Immature natural killer cell (primary cell): ENCODE results near the gene USP54. TPM values are rescaled to one million over a fixed set of nuclear protein-coding genes. Genes with fewer than 3 reads are reported as not detected.
"Not testable (repeated sequence)": the region's sequence is repeated elsewhere in the genome, so short reads cannot be mapped to it uniquely, and the experiment has no call there.

ENCODE experiments used
- DNase-seq, 3 donors: peaks; one replicate each; pipeline ENCODE4 v3.0.0; 2022; ENCODE audit warnings: mixed read lengths in 1 of 3
- H3K27ac Mint-ChIP-seq, 6 donors: one replicate each; pipeline ENCODE4 v1.8.0; 2020; ENCODE audit warnings: mixed read lengths in 6 of 6, mild to moderate bottlenecking in 5 of 6, inconsistent platforms in 4 of 6, moderate library complexity in 3 of 6
- H3K27me3 Mint-ChIP-seq, 3 donors: one replicate each; pipeline ENCODE4 v1.8.0; 2020 to 2021; ENCODE audit warnings: low read depth in 3 of 3, mild to moderate bottlenecking in 3 of 3, mixed read lengths in 3 of 3, moderate library complexity in 3 of 3, inconsistent platforms in 1 of 3
- H3K36me3 Mint-ChIP-seq, 3 donors: one replicate each; pipeline ENCODE4 v1.8.0; 2020; ENCODE audit warnings: mixed read lengths in 3 of 3, inconsistent platforms in 2 of 3, mild to moderate bottlenecking in 2 of 3
- H3K4me1 Mint-ChIP-seq, 2 donors: one replicate each; pipeline ENCODE4 v1.8.0; 2020; ENCODE audit warnings: inconsistent platforms in 2 of 2, mild to moderate bottlenecking in 2 of 2, mixed read lengths in 2 of 2, moderate library complexity in 1 of 2
- H3K4me3 Mint-ChIP-seq, 5 donors: one replicate each; pipeline ENCODE4 v1.8.0; 2020; ENCODE audit warnings: mild to moderate bottlenecking in 5 of 5, mixed read lengths in 5 of 5, inconsistent platforms in 3 of 5, moderate library complexity in 3 of 5
- H3K9me3 Mint-ChIP-seq, 6 donors: one replicate each; pipeline ENCODE4 v1.8.0; 2020; ENCODE audit warnings: mild to moderate bottlenecking in 6 of 6, mixed read lengths in 6 of 6, inconsistent platforms in 4 of 6, moderate library complexity in 3 of 6
- polyA plus RNA-seq, 3 donors: library from polyadenylated mRNA; unstranded; fragments of 300-500 nt; fragmentation: Illumina TruSeq; gene quantifications; one replicate each; pipeline ENCODE4 v1.2.3, GENCODE V29; 2021

USP54 gene, protein sequence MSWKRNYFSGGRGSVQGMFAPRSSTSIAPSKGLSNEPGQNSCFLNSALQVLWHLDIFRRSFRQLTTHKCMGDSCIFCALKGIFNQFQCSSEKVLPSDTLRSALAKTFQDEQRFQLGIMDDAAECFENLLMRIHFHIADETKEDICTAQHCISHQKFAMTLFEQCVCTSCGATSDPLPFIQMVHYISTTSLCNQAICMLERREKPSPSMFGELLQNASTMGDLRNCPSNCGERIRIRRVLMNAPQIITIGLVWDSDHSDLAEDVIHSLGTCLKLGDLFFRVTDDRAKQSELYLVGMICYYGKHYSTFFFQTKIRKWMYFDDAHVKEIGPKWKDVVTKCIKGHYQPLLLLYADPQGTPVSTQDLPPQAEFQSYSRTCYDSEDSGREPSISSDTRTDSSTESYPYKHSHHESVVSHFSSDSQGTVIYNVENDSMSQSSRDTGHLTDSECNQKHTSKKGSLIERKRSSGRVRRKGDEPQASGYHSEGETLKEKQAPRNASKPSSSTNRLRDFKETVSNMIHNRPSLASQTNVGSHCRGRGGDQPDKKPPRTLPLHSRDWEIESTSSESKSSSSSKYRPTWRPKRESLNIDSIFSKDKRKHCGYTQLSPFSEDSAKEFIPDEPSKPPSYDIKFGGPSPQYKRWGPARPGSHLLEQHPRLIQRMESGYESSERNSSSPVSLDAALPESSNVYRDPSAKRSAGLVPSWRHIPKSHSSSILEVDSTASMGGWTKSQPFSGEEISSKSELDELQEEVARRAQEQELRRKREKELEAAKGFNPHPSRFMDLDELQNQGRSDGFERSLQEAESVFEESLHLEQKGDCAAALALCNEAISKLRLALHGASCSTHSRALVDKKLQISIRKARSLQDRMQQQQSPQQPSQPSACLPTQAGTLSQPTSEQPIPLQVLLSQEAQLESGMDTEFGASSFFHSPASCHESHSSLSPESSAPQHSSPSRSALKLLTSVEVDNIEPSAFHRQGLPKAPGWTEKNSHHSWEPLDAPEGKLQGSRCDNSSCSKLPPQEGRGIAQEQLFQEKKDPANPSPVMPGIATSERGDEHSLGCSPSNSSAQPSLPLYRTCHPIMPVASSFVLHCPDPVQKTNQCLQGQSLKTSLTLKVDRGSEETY (N-terminal part only)
- polyA plus RNA-seq, result 1 to 10 TPM in 1 of 3 donors, under 1 TPM in 1, not detected in 1; 0.48 to 1.6 TPM

DNA sequence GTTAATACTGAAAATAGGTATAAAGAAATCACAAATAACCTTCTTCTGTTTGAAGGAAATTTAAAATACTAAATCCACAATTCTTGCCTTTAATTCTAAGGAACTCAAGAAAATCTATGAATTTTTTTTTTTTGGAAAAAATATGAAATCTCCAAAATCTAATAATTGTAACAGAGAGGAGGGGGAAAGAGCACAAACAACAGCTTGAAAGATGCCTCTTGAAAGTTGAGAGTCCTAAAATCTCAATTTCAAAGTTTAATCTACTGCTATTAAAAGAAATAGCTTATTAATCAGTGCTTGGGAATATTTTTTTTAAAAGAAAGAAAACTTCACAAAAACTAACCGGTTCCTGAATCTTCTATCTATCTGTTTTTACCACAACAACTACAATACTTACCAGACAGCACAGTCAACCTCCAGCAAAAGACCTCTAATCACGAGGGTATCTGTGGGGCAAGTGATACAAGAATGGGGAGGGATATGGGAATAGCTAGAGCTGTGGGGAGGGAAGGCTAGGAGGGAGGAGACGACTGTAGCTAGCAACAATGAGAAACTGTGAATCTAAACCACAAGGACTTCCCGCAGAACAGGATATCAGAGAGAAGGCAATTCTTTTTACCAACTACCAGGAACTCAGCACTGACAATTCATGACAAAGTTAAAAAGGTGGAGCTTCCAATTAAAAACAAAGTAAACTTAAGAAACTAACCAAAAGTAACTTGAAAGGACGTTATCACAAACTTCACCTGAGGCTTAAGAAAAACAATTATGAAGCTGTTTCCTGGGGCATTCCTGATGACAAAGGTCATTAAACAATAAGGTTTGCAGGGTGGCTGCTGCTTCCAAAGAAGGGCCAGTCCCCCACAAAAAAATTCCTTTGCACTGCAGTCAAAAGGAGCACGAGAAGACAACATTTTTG is at the start of gene USP54:
Gene USP54, minus strand, starts transcription at position 462 of the 919 bp plus-strand sequence. CDS start 15,684 bp downstream, outside the sequence.
- peak within 1 kb of the TSS; percentile 66 to 78 (median 75) for H3K4me3 Mint-ChIP-seq
- H3K36me3 Mint-ChIP-seq, result peaks cover 0 to 2% (median 0%) of the 10 kb centered on the region in 3 donors
- H3K27ac Mint-ChIP-seq, result peak within 1 kb of the TSS; percentile 31 to 86 (median 73)
- H3K4me1 Mint-ChIP-seq, result peaks cover 21 to 29% of the 10 kb centered on the region in 2 donors
- H3K9me3 Mint-ChIP-seq, result no peaks in the 10 kb centered on the region
- peak; percentile 28 to 40 (median 36) for DNase-seq
- peaks cover 0 to 2% (median 0%) of the 10 kb centered on the region in 3 donors for H3K27me3 Mint-ChIP-seq

- H3K4me1 Mint-ChIP-seq, result peaks cover 0 to 5% of the 10 kb centered on the region in 2 donors
- H3K27me3 Mint-ChIP-seq, result peaks cover 0 to 15% (median 4%) of the 10 kb centered on the region in 3 donors
- H3K4me3 Mint-ChIP-seq, result no peak overlapping the region
- DNase-seq, result no peak
- H3K9me3 Mint-ChIP-seq, result no peaks in the 10 kb centered on the region
- no peak overlapping the region for H3K27ac Mint-ChIP-seq
- no peaks in the 10 kb centered on the region for H3K36me3 Mint-ChIP-seq
Observed at GRCh38 chr10:73639286-73639685, 48.1 kb upstream of the USP54 start.

DNA sequence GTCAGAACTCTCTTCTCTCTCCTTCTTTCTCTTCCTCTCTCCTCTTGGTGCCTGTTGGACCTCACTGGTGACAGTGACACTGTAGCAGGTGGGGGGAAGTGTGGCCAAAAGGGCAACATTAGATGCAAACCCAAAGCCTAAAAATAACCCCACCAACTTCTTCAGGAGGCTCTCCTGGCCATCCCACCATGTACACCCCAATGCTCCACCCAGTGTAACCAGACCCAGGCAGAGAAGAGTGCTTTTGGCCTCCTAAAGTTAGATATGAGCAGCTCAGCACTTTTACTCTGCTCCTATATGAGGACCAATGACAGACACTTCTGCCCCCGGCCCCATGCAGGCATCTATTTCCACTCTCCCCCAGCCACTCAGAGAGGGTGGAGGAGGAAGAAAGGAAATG is 44.6 kb upstream of the USP54 start:
- no peak overlapping the region for H3K4me3 Mint-ChIP-seq
- H3K36me3 Mint-ChIP-seq, result no peaks in the 10 kb centered on the region
- H3K27me3 Mint-ChIP-seq, result peaks cover 0 to 6% (median 2%) of the 10 kb centered on the region in 3 donors
- H3K27ac Mint-ChIP-seq, result peak overlapping the region in 1 of 6 donors; percentile 32
- H3K4me1 Mint-ChIP-seq, result no peaks in the 10 kb centered on the region
- no peak for DNase-seq
- H3K9me3 Mint-ChIP-seq, result no peaks in the 10 kb centered on the region

DNA sequence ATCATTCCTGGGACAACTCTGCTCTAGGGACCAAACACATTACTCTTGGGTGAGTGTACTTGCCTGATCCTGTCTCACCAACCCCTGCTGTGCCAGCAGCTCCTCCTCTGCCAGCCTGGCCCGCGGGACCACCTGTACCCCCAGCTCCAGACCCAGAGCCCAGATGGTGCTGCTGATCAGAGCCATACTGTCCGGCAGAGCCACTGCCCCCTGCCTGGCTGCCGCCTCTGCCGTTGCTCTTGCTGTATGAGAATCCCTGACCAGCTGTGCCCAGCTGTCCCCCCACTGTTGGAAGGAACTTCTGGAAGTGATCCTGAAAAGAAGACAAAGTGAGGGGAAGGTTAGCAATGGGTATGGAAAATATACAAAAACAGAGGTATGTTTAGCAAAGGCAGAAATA is 43.3 kb upstream of the USP54 start:
- Mint-ChIP-seq H3K4me1 (no peaks in the 10 kb centered on the region), H3K36me3 (no peaks in the 10 kb centered on the region), H3K27ac (no peak overlapping the region), H3K4me3 (no peak overlapping the region), H3K27me3 (peaks cover 0 to 2% (median 0%) of the 10 kb centered on the region in 3 donors), H3K9me3 (no peaks in the 10 kb centered on the region)
- DNase-seq, result no peak

DNA sequence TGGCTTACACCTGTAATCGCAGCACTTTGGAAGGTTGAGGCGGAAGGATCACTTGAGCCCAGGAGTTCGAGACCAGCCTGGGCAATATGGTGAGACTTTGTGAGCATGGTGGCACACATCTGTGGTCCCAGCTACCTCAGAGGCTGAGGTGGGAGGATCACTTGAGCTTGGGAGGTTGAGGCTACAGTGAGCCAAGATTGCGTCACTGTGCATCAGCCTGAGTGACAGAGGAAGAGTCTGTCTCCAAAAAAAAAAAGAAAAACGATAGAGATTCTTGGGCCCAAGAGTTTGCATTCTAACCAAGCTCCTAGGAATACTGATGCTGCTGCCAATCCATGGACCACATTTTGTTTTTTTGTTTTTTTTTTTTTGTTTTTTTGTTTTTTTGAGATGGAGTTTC is 38.0 kb upstream of the USP54 start:
- Mint-ChIP-seq H3K36me3 (no peaks in the 10 kb centered on the region), H3K27ac (no peak overlapping the region), H3K27me3 (peaks cover 1 to 8% (median 4%) of the 10 kb centered on the region in 3 donors), H3K4me1 (peaks cover 16 to 27% of the 10 kb centered on the region in 2 donors), H3K4me3 (no peak overlapping the region), H3K9me3 (no peaks in the 10 kb centered on the region)
- no peak for DNase-seq

DNA sequence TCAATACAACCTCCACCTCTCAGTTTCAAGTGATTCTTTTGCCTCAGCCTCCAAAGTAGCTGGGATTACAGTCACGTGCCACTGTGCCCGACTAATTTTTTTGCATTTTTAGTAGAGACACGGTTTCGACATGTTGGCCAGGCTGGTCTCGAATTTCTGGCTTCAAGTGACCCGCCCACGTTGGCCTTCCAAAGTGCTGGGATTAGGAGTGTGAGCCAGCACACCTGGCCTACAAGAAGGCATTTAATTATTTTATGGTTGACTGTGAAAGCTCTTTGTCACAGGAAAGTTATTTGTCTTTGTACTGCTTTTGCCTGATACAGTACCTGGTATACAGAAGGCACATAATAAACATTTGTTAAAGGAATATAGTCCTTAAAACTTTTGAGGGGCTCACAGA is 37.3 kb upstream of the USP54 start:
- DNase-seq, result no peak
- peaks cover 16 to 27% of the 10 kb centered on the region in 2 donors for H3K4me1 Mint-ChIP-seq
- no peak overlapping the region for H3K4me3 Mint-ChIP-seq
- no peaks in the 10 kb centered on the region for H3K9me3 Mint-ChIP-seq
- no peaks in the 10 kb centered on the region for H3K36me3 Mint-ChIP-seq
- H3K27me3 Mint-ChIP-seq, result peaks cover 1 to 8% (median 4%) of the 10 kb centered on the region in 3 donors
- no peak overlapping the region for H3K27ac Mint-ChIP-seq

DNA sequence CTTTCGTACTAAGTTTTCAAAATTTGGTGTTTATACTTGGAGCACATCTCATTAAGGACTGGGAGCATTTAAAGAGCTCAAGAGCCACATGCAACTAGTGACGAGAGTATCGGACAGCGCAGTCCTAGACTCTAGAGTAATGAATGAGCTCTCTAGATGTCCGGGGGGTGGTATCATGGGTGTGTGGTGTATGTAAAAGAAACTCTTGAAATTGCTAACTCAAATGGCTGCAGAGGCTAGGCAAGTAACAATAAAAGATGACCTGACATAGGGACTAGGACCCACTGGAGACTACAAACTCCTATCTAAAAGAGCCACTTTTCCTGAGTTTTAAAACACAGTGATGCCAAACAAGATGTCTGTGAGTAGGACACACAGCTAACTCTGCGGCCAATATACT is 36.2 kb upstream of the USP54 start:
- Mint-ChIP-seq H3K27ac (peak overlapping the region in 3 of 6 donors; percentile 49 to 71 (median 51)), H3K36me3 (no peaks in the 10 kb centered on the region), H3K9me3 (no peaks in the 10 kb centered on the region), H3K4me1 (peaks cover 16 to 27% of the 10 kb centered on the region in 2 donors), H3K27me3 (peaks cover 1 to 8% (median 4%) of the 10 kb centered on the region in 3 donors), H3K4me3 (peak overlapping the region; percentile 6 to 99 (median 43))
- no peak for DNase-seq

- peak; percentile 89 to 93 (median 92) for DNase-seq
- H3K4me1 Mint-ChIP-seq, result peaks cover 16 to 27% of the 10 kb centered on the region in 2 donors
- H3K36me3 Mint-ChIP-seq, result no peaks in the 10 kb centered on the region
- no peaks in the 10 kb centered on the region for H3K9me3 Mint-ChIP-seq
- peaks cover 1 to 8% (median 4%) of the 10 kb centered on the region in 3 donors for H3K27me3 Mint-ChIP-seq
- peak overlapping the region; percentile 93 to 99 (median 99) for H3K4me3 Mint-ChIP-seq
- H3K27ac Mint-ChIP-seq, result peak overlapping the region; percentile 89 to 100 (median 98)
Observed at GRCh38 chr10:73625884-73626752, 35.0 kb upstream of the USP54 start.

DNA sequence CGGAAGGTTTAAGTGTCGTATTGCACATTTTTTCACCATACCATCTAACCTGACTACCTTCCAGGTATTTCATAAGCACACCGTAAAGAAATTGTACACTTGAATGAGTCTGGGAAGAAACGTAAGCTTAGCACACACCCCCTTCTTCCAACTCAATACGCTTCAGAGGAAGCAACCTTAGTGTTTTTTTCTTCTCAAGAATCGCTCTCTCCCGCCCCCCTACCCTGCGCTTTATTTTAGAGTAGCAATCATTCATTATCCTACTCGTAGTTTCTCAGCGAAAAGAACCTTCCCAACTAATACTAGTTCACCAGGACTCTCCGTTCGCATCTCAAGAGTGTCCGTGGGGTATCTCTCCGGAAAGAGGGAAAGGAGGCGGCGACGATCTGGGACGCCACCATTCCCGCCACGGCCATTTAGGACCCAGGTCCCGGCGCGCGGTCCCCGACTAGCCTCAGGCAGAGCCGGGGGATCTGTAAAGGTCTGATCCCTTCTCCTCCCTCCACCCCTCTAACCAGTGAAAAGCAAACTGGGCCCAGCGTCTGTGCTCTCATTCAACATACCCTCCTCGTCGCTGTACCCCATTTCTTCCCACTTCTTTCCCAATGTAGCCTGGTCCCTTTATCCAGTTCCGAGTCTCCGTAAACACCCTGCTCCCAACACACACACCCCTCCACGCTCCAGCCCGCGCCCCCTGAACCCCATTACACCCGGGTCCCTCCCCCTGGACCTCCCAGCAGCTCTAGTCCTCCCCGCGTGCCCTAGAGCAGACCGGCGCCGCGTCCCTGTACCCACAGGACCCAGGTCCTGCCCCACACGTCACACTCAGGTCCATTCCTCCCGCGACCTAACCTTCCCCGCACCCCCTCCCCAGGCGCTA is 34.1 kb upstream of the USP54 start:
- H3K27me3 Mint-ChIP-seq, result peaks cover 1 to 8% (median 4%) of the 10 kb centered on the region in 3 donors
- H3K4me1 Mint-ChIP-seq, result peaks cover 16 to 27% of the 10 kb centered on the region in 2 donors
- H3K27ac Mint-ChIP-seq, result peak overlapping the region; percentile 89 to 100 (median 98)
- peak in 1 of 3 donors; percentile 3 for DNase-seq
- no peaks in the 10 kb centered on the region for H3K9me3 Mint-ChIP-seq
- peak overlapping the region; percentile 93 to 99 (median 99) for H3K4me3 Mint-ChIP-seq
- H3K36me3 Mint-ChIP-seq, result no peaks in the 10 kb centered on the region

GRCh38 chr10:73623056-73623455 is 31.9 kb upstream of the USP54 start:
- H3K4me1 Mint-ChIP-seq, result peaks cover 16 to 27% of the 10 kb centered on the region in 2 donors
- no peaks in the 10 kb centered on the region for H3K9me3 Mint-ChIP-seq
- no peaks in the 10 kb centered on the region for H3K36me3 Mint-ChIP-seq
- H3K27ac Mint-ChIP-seq, result no peak overlapping the region
- no peak overlapping the region for H3K4me3 Mint-ChIP-seq
- peaks cover 1 to 8% (median 4%) of the 10 kb centered on the region in 3 donors for H3K27me3 Mint-ChIP-seq
- no peak for DNase-seq

GRCh38 chr10:73620974-73621373 is 29.8 kb upstream of the USP54 start:
- DNase-seq, H3K27ac Mint-ChIP-seq, H3K9me3 Mint-ChIP-seq, H3K4me3 Mint-ChIP-seq, H3K36me3 Mint-ChIP-seq, H3K27me3 Mint-ChIP-seq: not testable (repeated sequence)
- peaks cover 9 to 15% of the 10 kb centered on the region in 2 donors for H3K4me1 Mint-ChIP-seq
